Hepatic stellate cell (primary cell): ENCODE data around the gene TMEM217.
"Not testable (repeated sequence)": the region's sequence is repeated elsewhere in the genome, so short reads cannot be mapped to it uniquely, and the experiment has no call there.

Source experiments
- DNase-seq: peaks from one replicate; pipeline ENCODE4 v3.0.0; 2011; ENCODE audit warnings: low spot score

TMEM217 gene

GRCh38 chr6:37180610-37181009 is 77.3 kb downstream of the TMEM217 start:
- DNase-seq = not testable (repeated sequence)

GRCh38 chr6:37180075-37180474 is 77.9 kb downstream of the TMEM217 start:
- DNase-seq = no peak

- DNase-seq = no peak
Observed at GRCh38 chr6:37177935-37178517, 79.9 kb downstream of the TMEM217 start.

GRCh38 chr6:37177077-37177934 is 80.6 kb downstream of the TMEM217 start:
- DNase-seq = no peak

- DNase-seq = no peak
Observed at GRCh38 chr6:37176268-37177076, 81.5 kb downstream of the TMEM217 start.

GRCh38 chr6:37175332-37176267 is 82.3 kb downstream of the TMEM217 start:
- DNase-seq = no peak

GRCh38 chr6:37174515-37175331 is 83.2 kb downstream of the TMEM217 start:
- DNase-seq = no peak

GRCh38 chr6:37174196-37174514 is 83.8 kb downstream of the TMEM217 start:
- no peak for DNase-seq

- DNase-seq = no peak
Observed at GRCh38 chr6:37173493-37174195, 84.3 kb downstream of the TMEM217 start.

GRCh38 chr6:37172912-37173492 is 84.9 kb downstream of the TMEM217 start:
- DNase-seq = no peak

- DNase-seq = peak; percentile 87
Observed at GRCh38 chr6:37171970-37172812, 85.8 kb downstream of the TMEM217 start.

- no peak for DNase-seq
Observed at GRCh38 chr6:37171201-37171969, 86.6 kb downstream of the TMEM217 start.

- DNase-seq = peak; percentile 63
Observed at GRCh38 chr6:37170273-37171200, 87.4 kb downstream of the TMEM217 start.

- DNase-seq = peak; percentile 97
Observed at GRCh38 chr6:37169496-37170272, 88.3 kb downstream of the TMEM217 start, which contains the start of gene PIM1. Gene PIM1, plus strand, starts transcription at chr6:37170152. Its CDS starts 424 bp downstream, at chr6:37170576.

- peak; percentile 88 for DNase-seq
Observed at GRCh38 chr6:37168811-37169495, 89.0 kb downstream of the TMEM217 start.
